ENCODE results near the gene MYOZ2.
"Not testable (repeated sequence)": the region's sequence is repeated elsewhere in the genome, so short reads cannot be mapped to it uniquely, and the experiment has no call there.

Gene MYOZ2

GRCh38 chr4:119130365-119131065 lies 5.1 kb upstream of the MYOZ2 start:
- DNase-seq = no peak

DNA sequence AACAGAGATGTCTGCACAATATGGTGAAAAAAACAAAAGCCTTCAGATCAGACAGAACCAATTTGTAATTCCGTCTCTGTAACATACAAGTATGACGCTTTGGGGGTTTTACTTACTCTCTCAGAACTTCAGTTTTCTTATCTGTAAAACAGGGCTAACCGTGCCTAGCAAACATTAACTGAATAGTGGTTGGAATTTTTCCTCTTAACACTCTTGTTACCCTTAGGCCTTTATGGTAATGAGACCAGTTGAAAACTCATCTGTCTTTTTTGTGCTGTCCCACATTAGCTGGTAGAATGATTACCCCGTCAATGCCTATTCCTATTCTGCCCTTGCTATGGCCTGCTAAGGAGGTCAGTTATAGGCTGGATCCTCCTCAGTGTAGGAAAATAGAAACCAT lies 4.5 kb upstream of the MYOZ2 start:
- DNase-seq = no peak

GRCh38 chr4:119132306-119132705 lies 3.3 kb upstream of the MYOZ2 start:
- DNase-seq = no peak

DNA sequence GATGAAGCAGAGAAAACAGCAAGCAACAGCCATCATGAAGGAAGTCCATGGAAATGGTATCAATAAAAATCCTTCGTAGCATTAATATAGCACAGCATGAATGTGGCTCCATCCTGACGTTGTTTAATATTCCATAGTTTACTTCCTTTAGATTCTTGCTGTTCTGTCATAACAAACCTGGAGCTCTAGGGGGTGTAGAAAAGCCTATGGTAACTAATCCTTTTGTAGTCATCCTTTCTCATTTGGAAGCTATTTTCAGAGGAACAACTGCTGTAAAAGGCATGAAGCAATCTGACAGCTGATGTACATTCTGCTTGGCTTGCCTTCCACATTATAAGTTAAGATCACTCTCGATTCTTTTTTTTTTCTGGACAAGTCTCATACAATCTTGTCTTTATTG lies 914 bp downstream of the MYOZ2 start:
- DNase-seq = no peak

DNA sequence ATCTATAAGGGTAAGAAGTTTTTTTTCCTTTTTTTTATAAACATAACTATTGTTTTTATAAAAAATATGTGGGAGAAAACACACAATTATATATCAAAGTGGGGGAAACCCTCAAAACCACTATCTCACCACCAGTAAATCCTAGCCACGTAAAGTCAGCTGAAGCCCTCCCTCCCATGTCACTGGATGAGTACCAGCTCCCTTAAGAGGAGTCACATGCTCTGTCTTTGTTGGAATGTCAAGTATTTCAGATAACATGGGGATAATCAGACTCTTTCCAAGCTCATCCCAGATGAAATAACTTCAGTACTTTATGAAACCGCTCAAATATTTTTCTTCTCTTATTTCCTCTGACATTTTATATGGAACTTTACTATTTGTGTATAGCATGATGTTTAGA lies 2.4 kb downstream of the MYOZ2 start:
- no peak for DNase-seq

DNA sequence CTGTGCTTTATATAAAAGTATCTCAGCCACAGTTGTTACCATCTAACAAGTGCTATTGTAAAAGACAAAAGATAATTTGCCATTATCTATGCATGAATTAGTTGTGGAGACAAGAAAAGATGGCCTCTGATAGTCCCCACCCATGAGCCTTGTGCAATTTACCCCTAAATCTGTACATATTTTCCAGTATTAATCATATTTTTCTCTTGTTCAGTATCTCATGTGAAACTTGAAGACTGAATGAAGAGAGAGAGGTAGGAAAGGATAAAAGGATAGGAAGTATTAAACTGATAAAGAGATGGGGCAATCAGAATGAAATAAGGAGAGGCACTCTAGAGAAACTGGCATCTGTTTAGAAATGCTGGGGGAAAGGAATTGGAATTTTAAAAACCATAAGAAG lies 3.7 kb downstream of the MYOZ2 start:
- DNase-seq = no peak

- DNase-seq = no peak
Measured at GRCh38 chr4:119139822-119140252, 4.2 kb downstream of the MYOZ2 start.

- not testable (repeated sequence) for DNase-seq
Measured at GRCh38 chr4:119141283-119141682, 5.7 kb downstream of the MYOZ2 start.

DNA sequence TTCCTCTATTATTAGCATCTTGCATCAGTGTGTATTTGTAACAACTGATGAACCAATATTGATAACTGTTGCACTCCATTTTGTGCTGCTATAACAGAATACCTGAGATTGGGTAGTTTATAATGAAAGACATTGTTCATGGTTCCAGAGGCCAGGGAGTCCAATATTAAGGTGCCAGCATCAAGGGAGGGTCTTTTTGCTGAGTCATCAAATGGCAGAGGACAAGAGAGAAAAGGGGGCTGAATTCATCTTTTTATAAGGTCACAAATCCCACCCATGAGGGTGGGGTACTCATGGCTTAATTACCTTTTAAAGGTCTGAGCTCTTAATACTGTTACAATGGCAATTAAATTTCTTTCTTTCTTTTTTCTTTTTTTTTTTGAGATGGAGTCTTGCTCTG lies 7.2 kb downstream of the MYOZ2 start:
- no peak for DNase-seq

DNA sequence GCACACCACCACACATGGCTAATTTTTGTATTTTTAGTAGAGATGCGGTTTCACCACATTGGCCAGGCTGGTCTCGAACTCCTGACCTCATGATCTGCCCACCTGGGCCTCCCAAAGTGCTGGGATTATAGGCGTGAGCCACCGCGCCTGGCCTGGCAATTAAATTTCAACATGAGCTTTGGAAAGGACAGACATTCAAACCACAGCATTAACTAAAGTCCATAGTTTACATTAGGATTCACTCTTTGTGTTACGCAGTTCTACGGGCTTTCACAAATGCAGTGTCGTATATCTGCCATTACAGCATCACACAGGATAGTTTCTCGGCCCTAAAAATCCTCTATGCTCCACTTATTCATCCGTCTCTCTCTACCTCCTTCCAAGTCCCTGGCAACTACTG lies 7.7 kb downstream of the MYOZ2 start:
- not testable (repeated sequence) for DNase-seq

DNA sequence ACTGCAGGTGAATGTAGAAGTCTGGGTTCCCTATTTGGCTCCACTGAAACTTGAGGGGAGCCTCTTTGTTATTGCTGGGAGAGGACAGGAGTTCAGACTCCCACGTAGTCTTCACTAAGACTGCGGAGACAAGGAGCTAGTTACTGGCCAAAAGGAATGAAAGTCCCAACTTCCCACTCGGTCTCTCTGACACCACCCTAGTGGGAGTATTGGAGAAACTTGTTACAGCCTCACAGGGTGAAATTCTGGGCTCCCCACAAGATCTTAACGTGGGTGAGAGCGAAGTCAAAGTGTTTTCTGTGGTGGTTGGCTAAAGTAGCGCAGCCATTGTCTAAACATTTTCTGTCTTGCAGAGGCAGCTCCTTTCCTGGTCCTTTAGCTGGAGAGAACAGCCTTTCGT lies 13.5 kb downstream of the MYOZ2 start:
- no peak for DNase-seq

GRCh38 chr4:119151161-119151560 lies 15.5 kb downstream of the MYOZ2 start:
- DNase-seq = no peak

GRCh38 chr4:119152741-119153140 lies 17.1 kb downstream of the MYOZ2 start:
- DNase-seq = no peak

- no peak for DNase-seq
Measured at GRCh38 chr4:119162174-119162573, 26.5 kb downstream of the MYOZ2 start.

DNA sequence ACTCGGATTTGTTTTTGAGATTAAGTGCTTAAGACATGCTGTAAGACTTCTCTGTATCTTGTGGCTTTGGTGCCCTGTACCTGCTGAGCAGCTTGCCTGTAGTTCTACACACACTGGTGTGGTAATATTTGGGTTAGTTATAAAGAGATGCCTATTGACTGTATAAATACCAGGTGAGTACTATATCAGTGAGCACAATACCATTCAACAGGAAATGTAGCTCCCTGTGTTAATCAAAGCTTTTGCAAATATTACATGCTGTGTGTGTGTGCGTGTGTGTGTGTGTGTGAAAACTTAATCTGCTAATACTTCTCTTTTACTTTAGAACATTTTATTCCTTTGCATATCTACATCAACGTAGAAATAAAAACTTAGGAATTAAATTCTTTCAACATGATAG lies 30.1 kb downstream of the MYOZ2 start:
- DNase-seq = no peak

- no peak for DNase-seq
Measured at GRCh38 chr4:119170195-119170594, 34.6 kb downstream of the MYOZ2 start.

GRCh38 chr4:119172223-119172622 lies 36.6 kb downstream of the MYOZ2 start:
- no peak for DNase-seq

GRCh38 chr4:119173729-119174361 lies 38.2 kb downstream of the MYOZ2 start:
- DNase-seq = not testable (repeated sequence)

DNA sequence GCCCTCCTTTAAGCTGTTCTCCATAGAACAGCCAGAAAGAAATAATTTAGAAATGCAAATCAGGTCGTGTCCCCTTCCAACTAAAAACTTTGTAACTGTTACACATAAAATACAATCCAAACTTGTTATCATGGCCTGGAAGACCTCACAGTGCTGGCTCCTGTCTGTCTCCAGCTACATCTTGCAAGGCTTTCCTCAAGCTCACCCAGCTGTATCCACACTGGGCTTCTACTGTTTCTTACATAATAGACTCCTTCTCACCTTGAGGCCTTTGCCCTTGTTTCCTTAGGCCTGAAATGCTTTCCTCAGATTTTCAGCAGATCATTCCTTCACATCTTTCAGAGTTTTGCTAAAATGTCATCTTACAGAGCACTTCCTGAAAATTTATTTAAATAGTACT lies 43.4 kb downstream of the MYOZ2 start:
- no peak for DNase-seq

- DNase-seq = no peak
Measured at GRCh38 chr4:119184128-119184527, 48.5 kb downstream of the MYOZ2 start.

- DNase-seq = no peak
Measured at GRCh38 chr4:119189638-119190037, 54.0 kb downstream of the MYOZ2 start.

- no peak for DNase-seq
Measured at GRCh38 chr4:119190354-119190753, 54.7 kb downstream of the MYOZ2 start.

DNA sequence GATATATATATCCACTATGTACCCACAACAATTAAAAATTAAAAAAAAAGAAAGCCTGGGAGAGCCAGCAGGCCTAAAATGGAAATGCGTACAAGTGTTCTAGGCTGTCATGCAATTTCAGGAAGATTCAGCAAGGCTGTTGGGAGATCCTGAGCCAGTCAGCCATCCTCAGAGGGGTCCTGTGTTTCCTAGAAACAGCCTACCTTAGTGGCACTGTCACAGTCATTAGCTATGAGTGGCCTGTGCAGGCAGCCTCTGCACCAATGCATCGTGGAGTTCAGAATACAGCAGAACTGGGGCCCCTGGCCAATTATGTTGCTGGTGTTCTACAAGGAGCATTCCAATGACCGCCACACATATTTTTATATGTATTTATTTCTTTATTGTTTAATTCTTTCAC lies 55.9 kb downstream of the MYOZ2 start:
- DNase-seq = no peak

DNA sequence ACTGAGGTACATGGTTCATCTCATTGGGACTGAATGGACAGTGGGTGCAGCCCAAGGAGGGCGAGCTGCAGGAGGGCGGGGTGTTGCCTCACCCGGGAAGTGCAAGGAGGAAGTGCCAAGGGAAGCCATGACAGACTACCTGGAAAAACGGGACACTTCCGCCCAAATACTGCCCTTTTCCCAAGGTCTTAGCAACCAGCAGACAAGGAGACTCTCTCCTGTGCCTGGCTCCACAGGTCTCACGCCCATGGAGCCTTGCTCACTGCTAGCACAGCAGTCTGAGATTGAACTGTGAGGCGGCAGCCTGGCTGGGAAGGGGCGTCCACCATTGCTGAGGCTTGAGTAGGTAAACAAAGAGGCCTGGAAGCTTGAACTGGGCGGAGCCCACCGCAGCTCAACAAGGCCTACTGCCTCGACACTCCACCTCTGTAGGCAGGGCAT lies 62.2 kb downstream of the MYOZ2 start:
- no peak for DNase-seq

GRCh38 chr4:119204916-119205315 lies 69.3 kb downstream of the MYOZ2 start:
- DNase-seq = no peak
